ENCODE data around the gene MIF.

DNA sequence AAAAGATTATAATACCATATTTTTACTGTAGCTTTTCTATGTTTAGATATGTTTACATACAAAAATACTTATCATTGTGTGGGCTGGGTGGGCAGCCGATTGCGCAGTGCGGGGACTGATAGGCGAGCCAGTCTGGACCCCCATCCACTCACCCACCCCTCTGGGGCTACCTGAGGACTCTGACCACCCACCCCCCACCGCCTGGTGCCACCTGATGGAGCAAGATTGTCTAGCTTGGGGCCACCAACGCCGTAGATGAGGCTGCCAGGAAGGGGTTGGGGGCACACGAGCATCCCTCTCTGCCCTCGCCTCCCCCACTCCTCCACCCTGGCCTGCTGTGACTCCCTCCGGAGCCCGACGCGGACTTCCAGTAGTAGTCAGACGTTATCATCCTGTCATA lies 32.4 kb downstream of the MIF start:
- TF ChIP-seq EZH2 (IDR thresholded peaks at IDR 0.05; ENCODE audit: insufficient read depth, poor library complexity, severe bottlenecking) (no peak), EZH2phosphoT487 (IDR thresholded peaks at IDR 0.05; ENCODE audit: insufficient read depth, low read depth) (no peak)

Data from GM23248 (cell line).